ENCODE data around the gene SNX25.

The SNX25 gene

GRCh38 chr4:185221491-185221890 is 12.1 kb downstream of the SNX25 start:
- Histone ChIP-seq H3K4me3 (ENCODE audit: low read depth in 1 of 2, low read length in 1 of 2) (no peak overlapping the region), H3K9me3 (no peaks in the 10 kb centered on the region), H3K36me3 (no peaks in the 10 kb centered on the region), H3K4me1 (ENCODE audit: control insufficient read depth in 1 of 2, insufficient read depth in 1 of 2, low read depth in 1 of 2, low read length in 1 of 2) (no peaks in the 10 kb centered on the region), H3K27ac (no peak overlapping the region), H3K27me3 (peaks cover 43% of the 10 kb centered on the region)
- no peak for TF ChIP-seq CTCF (IDR thresholded peaks at IDR 0.05)

- H3K4me1 ChIP-seq (ENCODE audit: control insufficient read depth in 1 of 2, insufficient read depth in 1 of 2, low read depth in 1 of 2, low read length in 1 of 2), result no peaks in the 10 kb centered on the region
- TF ChIP-seq CTCF (IDR thresholded peaks at IDR 0.05), result no peak
- no peak overlapping the region for H3K4me3 ChIP-seq (ENCODE audit: low read depth in 1 of 2, low read length in 1 of 2)
- peaks cover 43% of the 10 kb centered on the region for H3K27me3 ChIP-seq
- no peak overlapping the region for H3K27ac ChIP-seq
- no peaks in the 10 kb centered on the region for H3K9me3 ChIP-seq
- no peaks in the 10 kb centered on the region for H3K36me3 ChIP-seq
These were observed 12.5 kb downstream of the SNX25 start for GRCh38 chr4:185221912-185222311.

- no peak overlapping the region for H3K4me3 ChIP-seq (ENCODE audit: low read depth in 1 of 2, low read length in 1 of 2)
- no peaks in the 10 kb centered on the region for H3K9me3 ChIP-seq
- H3K27ac ChIP-seq, result no peak overlapping the region
- TF ChIP-seq CTCF (IDR thresholded peaks at IDR 0.05), result no peak
- no peaks in the 10 kb centered on the region for H3K4me1 ChIP-seq (ENCODE audit: control insufficient read depth in 1 of 2, insufficient read depth in 1 of 2, low read depth in 1 of 2, low read length in 1 of 2)
- H3K36me3 ChIP-seq, result no peaks in the 10 kb centered on the region
- peaks cover 44% of the 10 kb centered on the region for H3K27me3 ChIP-seq
These were observed 13.2 kb downstream of the SNX25 start for GRCh38 chr4:185222598-185222997.

DNA sequence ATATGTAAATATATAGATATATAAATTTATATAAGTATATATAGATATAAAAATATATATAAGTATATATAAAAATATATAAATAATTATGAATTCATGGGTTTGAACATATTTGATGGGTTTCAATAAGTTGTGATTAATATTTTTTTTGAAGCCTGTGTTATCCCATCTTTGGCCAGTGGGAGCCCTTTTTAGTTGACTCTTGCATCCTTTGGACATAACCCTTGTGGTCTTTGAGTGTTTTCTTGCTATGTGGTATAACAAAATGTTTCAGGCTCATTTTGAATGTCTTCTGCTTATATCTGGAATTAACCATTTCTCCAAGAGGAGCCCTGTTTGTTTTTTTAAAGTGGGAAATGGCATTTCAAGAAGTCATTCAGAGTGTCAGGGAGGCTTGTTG is 15.2 kb downstream of the SNX25 start:
- Histone ChIP-seq H3K27ac (no peak overlapping the region), H3K36me3 (no peaks in the 10 kb centered on the region), H3K9me3 (no peaks in the 10 kb centered on the region), H3K27me3 (peaks cover 38% of the 10 kb centered on the region), H3K4me3 (ENCODE audit: low read depth in 1 of 2, low read length in 1 of 2) (no peak overlapping the region), H3K4me1 (ENCODE audit: control insufficient read depth in 1 of 2, insufficient read depth in 1 of 2, low read depth in 1 of 2, low read length in 1 of 2) (no peaks in the 10 kb centered on the region)
- no peak for TF ChIP-seq CTCF (IDR thresholded peaks at IDR 0.05)

DNA sequence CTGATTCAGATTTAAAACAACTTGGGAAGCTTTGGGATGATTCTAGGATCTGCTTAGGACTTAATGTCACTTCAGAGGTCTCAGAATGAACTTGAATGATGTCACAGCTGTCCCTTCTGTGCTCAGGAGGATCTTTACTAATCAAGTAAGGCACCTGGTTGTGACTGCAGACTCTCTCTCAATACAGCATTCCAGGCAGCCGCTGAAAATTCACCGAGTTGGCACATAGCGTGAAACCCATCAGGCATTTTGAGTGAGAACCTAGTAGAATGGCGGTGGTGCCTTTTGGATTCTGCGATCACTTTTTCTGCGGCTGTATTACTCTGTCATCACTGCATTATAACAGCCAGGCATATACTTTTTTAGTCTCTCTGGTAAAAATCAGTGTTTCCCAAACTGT is 16.5 kb downstream of the SNX25 start:
- Histone ChIP-seq H3K4me3 (ENCODE audit: low read depth in 1 of 2, low read length in 1 of 2) (no peak overlapping the region), H3K9me3 (no peaks in the 10 kb centered on the region), H3K4me1 (ENCODE audit: control insufficient read depth in 1 of 2, insufficient read depth in 1 of 2, low read depth in 1 of 2, low read length in 1 of 2) (no peaks in the 10 kb centered on the region), H3K27me3 (peaks cover 38% of the 10 kb centered on the region), H3K27ac (no peak overlapping the region), H3K36me3 (no peaks in the 10 kb centered on the region)
- no peak for TF ChIP-seq CTCF (IDR thresholded peaks at IDR 0.05)

- no peak overlapping the region for H3K4me3 ChIP-seq (ENCODE audit: low read depth in 1 of 2, low read length in 1 of 2)
- H3K27ac ChIP-seq, result no peak overlapping the region
- TF ChIP-seq CTCF (IDR thresholded peaks at IDR 0.05), result no peak
- no peaks in the 10 kb centered on the region for H3K9me3 ChIP-seq
- H3K27me3 ChIP-seq, result peaks cover 41% of the 10 kb centered on the region
- no peaks in the 10 kb centered on the region for H3K36me3 ChIP-seq
- no peaks in the 10 kb centered on the region for H3K4me1 ChIP-seq (ENCODE audit: control insufficient read depth in 1 of 2, insufficient read depth in 1 of 2, low read depth in 1 of 2, low read length in 1 of 2)
These were observed 17.7 kb downstream of the SNX25 start for GRCh38 chr4:185227131-185227551.

All from neutrophil (primary cell).